ENCODE results near the gene NOC4L.

The NOC4L gene

DNA sequence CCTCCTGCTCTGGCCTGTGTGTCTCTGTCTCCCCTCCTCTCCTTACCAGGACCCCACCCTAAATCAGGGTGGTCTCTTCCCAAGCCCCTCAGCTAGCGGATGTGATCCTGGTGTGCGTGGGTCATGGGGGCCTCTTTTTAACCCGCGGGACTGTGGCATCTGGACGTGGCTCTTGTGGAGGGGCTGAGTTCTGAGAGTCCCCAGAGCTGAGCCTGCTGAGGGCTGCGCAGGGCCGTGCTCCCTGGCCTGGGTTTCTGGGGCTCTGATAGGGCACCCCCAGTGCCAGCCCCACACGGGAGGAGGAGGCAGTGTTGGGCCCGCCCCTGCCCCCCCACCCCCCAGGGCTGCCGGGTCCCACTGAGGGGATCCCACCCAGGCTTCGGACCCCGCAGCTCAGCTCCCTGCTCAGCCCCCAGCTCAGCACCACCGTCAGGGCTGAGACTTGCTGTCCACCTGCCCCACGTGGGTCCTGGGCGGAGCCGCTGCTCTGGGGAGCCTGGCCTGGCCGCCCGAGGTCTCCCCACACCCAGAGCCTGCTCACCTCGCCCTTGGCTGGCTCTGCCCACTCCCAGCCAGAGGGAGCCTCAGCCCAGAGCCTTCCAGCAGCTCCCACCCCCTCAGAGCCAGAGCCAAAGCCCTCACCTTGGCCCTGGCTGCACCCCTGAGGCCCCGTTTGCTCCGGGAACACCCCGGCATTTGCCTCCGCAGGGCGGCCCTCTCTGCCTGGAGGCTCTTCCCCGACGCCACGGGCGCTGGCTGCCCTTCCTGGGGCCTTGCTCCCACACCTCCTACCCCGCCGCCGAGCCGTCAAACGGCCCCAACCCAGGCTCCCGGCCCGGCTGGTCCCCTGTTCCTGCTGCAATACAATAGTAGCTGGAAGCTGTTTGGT, 31.5 kb downstream of the NOC4L start:
- Histone ChIP-seq H3K4me1 (ENCODE audit: control insufficient read depth in 1 of 2, insufficient read depth in 2 of 2, low read length in 2 of 2) (peaks cover 0 to 10% of the 10 kb centered on the region in 2 donors), H3K9ac (ENCODE audit: low read depth in 1 of 2, low read length in 2 of 2) (no peak overlapping the region), H3K4me3 (ENCODE audit: low read depth in 1 of 2, low read length in 2 of 2) (no peak overlapping the region), H3K27ac (ENCODE audit: low read depth, low read length) (no peak overlapping the region), H3K27me3 (ENCODE audit: control insufficient read depth in 1 of 2, insufficient read depth in 2 of 2, low read length in 2 of 2) (peaks cover 6 to 36% of the 10 kb centered on the region in 2 donors), H3K9me3 (ENCODE audit: control insufficient read depth in 1 of 2, low read length in 2 of 2) (no peaks in the 10 kb centered on the region), H3K36me3 (ENCODE audit: control insufficient read depth in 1 of 2, insufficient read depth in 2 of 2, low read length in 2 of 2) (no peaks in the 10 kb centered on the region)

DNA sequence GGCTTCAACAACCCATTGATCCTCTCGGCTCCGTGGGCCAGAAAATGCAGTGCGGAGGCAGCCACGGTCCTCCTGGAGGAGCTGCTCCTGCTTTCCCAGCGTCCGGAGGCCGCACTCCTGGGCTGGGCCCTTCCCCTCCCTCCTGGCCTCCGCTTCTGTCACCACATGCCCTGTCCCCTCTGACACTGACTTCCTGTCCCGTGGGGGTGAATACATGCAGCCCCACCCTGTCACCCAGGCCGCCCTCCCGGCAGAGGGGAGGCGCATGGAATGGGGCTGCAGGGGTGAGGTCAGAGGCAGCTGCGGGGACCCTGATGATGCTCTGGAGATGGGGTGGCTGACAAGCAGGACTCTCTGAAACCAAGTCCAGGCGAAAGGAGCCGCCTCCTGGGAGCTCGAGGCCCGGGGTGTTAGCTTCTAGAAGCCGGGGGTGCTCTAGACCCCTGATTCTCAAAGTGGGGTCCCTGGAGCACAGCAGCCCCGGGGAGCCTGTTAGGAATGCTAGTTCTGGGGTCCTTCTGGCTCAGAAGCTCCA, 32.2 kb downstream of the NOC4L start:
- no peak overlapping the region for H3K27ac ChIP-seq (ENCODE audit: low read depth, low read length)
- no peaks in the 10 kb centered on the region for H3K9me3 ChIP-seq (ENCODE audit: control insufficient read depth in 1 of 2, low read length in 2 of 2)
- peaks cover 6 to 32% of the 10 kb centered on the region in 2 donors for H3K27me3 ChIP-seq (ENCODE audit: control insufficient read depth in 1 of 2, insufficient read depth in 2 of 2, low read length in 2 of 2)
- H3K4me1 ChIP-seq (ENCODE audit: control insufficient read depth in 1 of 2, insufficient read depth in 2 of 2, low read length in 2 of 2) = peaks cover 0 to 10% of the 10 kb centered on the region in 2 donors
- H3K9ac ChIP-seq (ENCODE audit: low read depth in 1 of 2, low read length in 2 of 2) = no peak overlapping the region
- no peaks in the 10 kb centered on the region for H3K36me3 ChIP-seq (ENCODE audit: control insufficient read depth in 1 of 2, insufficient read depth in 2 of 2, low read length in 2 of 2)
- H3K4me3 ChIP-seq (ENCODE audit: low read depth in 1 of 2, low read length in 2 of 2) = no peak overlapping the region

DNA sequence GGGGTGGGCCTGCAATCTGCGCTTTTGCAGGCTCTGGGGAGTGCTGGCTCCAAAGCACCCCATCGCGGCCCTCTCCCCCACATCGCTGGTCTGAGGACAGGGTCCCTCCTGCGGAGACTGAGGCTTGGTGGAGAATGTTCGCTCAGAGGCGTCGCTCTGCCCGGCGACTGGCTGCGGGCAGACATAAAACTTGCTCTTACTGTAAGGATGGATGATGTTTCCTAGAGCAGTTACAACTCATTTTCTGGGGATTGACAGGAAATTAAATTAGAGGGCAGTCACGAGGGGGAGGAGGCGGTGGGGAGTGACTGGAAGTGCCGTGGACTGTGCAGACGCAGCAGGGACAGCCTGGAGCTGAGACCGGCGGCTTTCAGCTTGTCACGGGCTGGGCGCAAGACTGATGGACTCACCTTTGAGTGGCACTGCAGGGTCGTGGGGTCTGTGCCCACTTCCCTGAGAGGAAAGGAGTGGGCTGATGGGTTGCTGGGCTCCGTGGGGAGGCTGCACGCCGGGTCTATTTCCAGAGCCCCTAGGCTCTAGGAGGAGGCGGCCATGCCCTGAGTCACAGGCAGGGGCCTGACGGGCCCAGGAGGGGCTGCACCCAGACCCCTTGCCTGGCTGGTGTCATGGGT, 32.8 kb downstream of the NOC4L start:
- Histone ChIP-seq H3K27ac (ENCODE audit: low read depth, low read length) (no peak overlapping the region), H3K9ac (ENCODE audit: low read depth in 1 of 2, low read length in 2 of 2) (no peak overlapping the region), H3K9me3 (ENCODE audit: control insufficient read depth in 1 of 2, low read length in 2 of 2) (no peaks in the 10 kb centered on the region), H3K27me3 (ENCODE audit: control insufficient read depth in 1 of 2, insufficient read depth in 2 of 2, low read length in 2 of 2) (peaks cover 6 to 26% of the 10 kb centered on the region in 2 donors), H3K4me1 (ENCODE audit: control insufficient read depth in 1 of 2, insufficient read depth in 2 of 2, low read length in 2 of 2) (peaks cover 0 to 10% of the 10 kb centered on the region in 2 donors), H3K36me3 (ENCODE audit: control insufficient read depth in 1 of 2, insufficient read depth in 2 of 2, low read length in 2 of 2) (no peaks in the 10 kb centered on the region), H3K4me3 (ENCODE audit: low read depth in 1 of 2, low read length in 2 of 2) (no peak overlapping the region)

DNA sequence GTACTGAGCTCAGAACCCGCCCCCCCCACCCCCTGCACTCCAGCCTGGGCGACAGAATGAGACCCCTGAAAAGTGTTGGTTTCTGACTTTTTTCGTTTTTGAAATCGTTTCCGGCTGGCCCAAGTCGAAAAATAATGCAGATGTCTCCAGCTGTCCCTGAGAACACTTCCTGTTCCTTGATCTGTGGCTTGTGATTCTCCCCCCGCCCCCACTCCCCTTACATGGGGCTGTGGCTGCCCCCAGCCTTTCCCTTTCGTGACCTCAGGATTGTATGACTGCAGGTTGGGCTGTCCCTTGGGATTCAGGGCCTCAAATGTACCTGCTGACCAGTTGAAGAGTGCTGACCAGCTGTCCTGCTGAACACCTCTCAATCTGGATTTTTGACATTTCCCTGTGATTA, 34.1 kb downstream of the NOC4L start:
- H3K9ac ChIP-seq (ENCODE audit: low read depth in 1 of 2, low read length in 2 of 2) = no peak overlapping the region
- no peaks in the 10 kb centered on the region for H3K36me3 ChIP-seq (ENCODE audit: control insufficient read depth in 1 of 2, insufficient read depth in 2 of 2, low read length in 2 of 2)
- H3K4me3 ChIP-seq (ENCODE audit: low read depth in 1 of 2, low read length in 2 of 2) = no peak overlapping the region
- H3K9me3 ChIP-seq (ENCODE audit: control insufficient read depth in 1 of 2, low read length in 2 of 2) = no peaks in the 10 kb centered on the region
- H3K27me3 ChIP-seq (ENCODE audit: control insufficient read depth in 1 of 2, insufficient read depth in 2 of 2, low read length in 2 of 2) = peaks cover 6 to 22% of the 10 kb centered on the region in 2 donors
- peaks cover 0 to 10% of the 10 kb centered on the region in 2 donors for H3K4me1 ChIP-seq (ENCODE audit: control insufficient read depth in 1 of 2, insufficient read depth in 2 of 2, low read length in 2 of 2)
- no peak overlapping the region for H3K27ac ChIP-seq (ENCODE audit: low read depth, low read length)

DNA sequence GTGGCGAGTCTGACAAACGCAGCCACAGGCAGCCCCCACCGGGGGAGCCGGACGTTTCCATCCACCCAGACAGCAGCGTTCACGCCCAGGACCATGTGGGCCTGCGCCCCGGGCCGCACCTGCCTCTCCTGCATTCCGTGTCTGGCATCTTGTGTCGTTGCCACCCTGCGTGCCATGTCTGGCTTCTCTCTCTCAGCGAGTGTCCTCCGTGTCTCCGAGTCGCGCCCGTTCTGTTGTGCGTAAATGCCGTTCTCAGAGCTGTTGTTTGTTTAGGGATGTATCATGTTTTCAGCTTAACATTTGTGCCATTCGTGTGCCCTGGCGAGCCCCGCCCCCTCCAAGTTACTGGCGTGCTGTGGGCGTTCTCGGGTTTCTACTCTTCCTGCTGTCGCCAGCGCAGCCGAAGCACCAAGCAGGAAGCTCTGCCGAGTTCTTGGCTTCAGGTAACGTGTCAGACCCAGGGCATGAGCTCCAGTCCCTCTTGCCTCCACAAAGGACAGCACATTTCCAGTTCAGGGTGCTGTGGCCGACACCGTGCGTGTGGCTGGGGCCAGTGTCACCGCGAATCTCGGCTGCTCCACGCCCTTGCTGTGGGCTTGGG, 34.6 kb downstream of the NOC4L start:
- Histone ChIP-seq H3K4me3 (ENCODE audit: low read depth in 1 of 2, low read length in 2 of 2) (no peak overlapping the region), H3K27ac (ENCODE audit: low read depth, low read length) (no peak overlapping the region), H3K36me3 (ENCODE audit: control insufficient read depth in 1 of 2, insufficient read depth in 2 of 2, low read length in 2 of 2) (no peaks in the 10 kb centered on the region), H3K9me3 (ENCODE audit: control insufficient read depth in 1 of 2, low read length in 2 of 2) (no peaks in the 10 kb centered on the region), H3K9ac (ENCODE audit: low read depth in 1 of 2, low read length in 2 of 2) (no peak overlapping the region), H3K4me1 (ENCODE audit: control insufficient read depth in 1 of 2, insufficient read depth in 2 of 2, low read length in 2 of 2) (peaks cover 0 to 10% of the 10 kb centered on the region in 2 donors), H3K27me3 (ENCODE audit: control insufficient read depth in 1 of 2, insufficient read depth in 2 of 2, low read length in 2 of 2) (peaks cover 6 to 22% of the 10 kb centered on the region in 2 donors)

DNA sequence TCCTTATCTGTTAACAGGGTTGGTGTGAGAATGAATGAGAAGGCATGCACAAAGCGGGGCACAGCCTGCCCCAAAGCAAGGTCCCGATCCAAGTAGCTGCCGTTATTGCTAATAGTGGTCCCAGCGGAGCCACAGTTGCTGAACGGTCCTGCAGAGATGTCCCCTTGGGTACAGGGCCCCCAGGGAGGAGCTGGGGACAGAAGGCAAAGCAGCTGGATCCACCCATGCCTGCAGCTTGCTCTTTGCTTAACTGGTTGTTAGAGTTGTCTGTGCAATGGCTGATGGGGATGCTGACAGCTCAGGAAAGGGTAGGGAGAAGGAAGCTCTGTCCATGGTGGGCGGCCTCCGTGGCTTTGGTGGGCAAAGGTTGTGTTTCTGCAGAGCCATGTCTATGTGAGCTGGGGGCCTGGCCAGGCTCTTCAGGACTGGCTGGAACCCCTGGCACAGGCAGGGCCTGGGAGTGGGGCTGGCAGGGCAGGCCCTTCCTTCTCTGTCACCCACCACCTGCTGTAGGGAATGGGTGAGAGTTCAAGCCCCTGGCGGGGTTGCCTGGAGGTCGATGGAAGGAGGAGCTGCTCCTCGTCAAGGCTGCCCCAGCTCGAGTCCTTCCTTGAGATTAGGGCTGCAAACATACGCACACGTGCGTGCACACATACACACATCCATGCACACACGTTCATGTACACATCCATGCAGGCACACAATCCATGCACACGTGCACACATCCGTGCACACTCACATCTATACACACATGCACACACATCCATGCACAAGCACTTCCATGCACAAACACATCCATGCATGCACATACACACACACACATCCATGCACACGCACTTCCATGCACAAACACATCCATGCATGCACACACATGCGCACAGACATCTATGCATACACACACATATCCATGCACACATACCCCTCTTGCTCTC, 35.4 kb downstream of the NOC4L start:
- H3K4me1 ChIP-seq (ENCODE audit: control insufficient read depth in 1 of 2, insufficient read depth in 2 of 2, low read length in 2 of 2) = peaks cover 0 to 7% of the 10 kb centered on the region in 2 donors
- H3K27ac ChIP-seq (ENCODE audit: low read depth, low read length) = no peak overlapping the region
- no peaks in the 10 kb centered on the region for H3K36me3 ChIP-seq (ENCODE audit: control insufficient read depth in 1 of 2, insufficient read depth in 2 of 2, low read length in 2 of 2)
- no peaks in the 10 kb centered on the region for H3K9me3 ChIP-seq (ENCODE audit: control insufficient read depth in 1 of 2, low read length in 2 of 2)
- H3K27me3 ChIP-seq (ENCODE audit: control insufficient read depth in 1 of 2, insufficient read depth in 2 of 2, low read length in 2 of 2) = peaks cover 6 to 22% of the 10 kb centered on the region in 2 donors
- no peak overlapping the region for H3K4me3 ChIP-seq (ENCODE audit: low read depth in 1 of 2, low read length in 2 of 2)
- H3K9ac ChIP-seq (ENCODE audit: low read depth in 1 of 2, low read length in 2 of 2) = no peak overlapping the region

DNA sequence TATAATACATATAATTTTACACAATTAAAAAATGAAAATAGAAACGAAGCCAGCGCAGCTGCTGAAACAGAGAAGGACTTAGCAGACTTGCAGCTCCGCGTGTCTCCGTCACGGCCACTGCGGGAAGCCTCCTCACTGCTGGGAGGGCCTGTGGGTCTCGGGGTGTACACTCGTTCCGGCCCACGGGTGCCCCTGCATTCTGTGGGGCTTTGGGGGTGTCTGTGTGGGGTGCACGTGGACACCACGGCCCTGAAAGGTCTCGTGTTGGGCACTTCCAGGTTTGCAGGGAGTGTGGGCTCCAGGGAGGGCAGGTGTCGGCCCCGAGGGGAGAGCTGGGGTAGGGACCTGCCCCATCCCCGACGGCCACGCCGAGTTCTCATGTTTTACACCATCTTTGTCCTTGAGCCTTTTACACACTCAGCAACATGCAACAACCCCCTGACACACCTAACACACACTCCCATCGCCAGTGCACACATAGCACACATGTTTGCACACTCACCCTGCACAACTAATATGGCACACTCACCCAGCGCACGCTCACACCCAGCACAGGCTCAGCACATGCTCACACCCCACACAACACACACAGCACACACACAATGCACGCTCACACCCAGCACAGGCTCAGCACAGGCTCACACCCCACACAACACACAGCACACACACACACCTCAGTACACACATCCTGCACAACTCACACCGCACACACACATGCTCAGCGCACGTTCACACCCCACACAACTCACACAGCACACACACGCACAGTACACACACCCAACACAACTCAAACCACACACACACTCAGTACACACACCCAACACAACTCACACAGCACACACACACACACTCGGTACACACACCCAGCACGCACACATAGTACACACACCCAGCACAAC, 36.6 kb downstream of the NOC4L start:
- Histone ChIP-seq H3K4me3 (ENCODE audit: low read depth in 1 of 2, low read length in 2 of 2) (no peak overlapping the region), H3K36me3 (ENCODE audit: control insufficient read depth in 1 of 2, insufficient read depth in 2 of 2, low read length in 2 of 2) (no peaks in the 10 kb centered on the region), H3K27ac (ENCODE audit: low read depth, low read length) (no peak overlapping the region), H3K9me3 (ENCODE audit: control insufficient read depth in 1 of 2, low read length in 2 of 2) (no peaks in the 10 kb centered on the region), H3K9ac (ENCODE audit: low read depth in 1 of 2, low read length in 2 of 2) (no peak overlapping the region), H3K4me1 (ENCODE audit: control insufficient read depth in 1 of 2, insufficient read depth in 2 of 2, low read length in 2 of 2) (peaks cover 0 to 4% of the 10 kb centered on the region in 2 donors), H3K27me3 (ENCODE audit: control insufficient read depth in 1 of 2, insufficient read depth in 2 of 2, low read length in 2 of 2) (peaks cover 6 to 19% of the 10 kb centered on the region in 2 donors)

DNA sequence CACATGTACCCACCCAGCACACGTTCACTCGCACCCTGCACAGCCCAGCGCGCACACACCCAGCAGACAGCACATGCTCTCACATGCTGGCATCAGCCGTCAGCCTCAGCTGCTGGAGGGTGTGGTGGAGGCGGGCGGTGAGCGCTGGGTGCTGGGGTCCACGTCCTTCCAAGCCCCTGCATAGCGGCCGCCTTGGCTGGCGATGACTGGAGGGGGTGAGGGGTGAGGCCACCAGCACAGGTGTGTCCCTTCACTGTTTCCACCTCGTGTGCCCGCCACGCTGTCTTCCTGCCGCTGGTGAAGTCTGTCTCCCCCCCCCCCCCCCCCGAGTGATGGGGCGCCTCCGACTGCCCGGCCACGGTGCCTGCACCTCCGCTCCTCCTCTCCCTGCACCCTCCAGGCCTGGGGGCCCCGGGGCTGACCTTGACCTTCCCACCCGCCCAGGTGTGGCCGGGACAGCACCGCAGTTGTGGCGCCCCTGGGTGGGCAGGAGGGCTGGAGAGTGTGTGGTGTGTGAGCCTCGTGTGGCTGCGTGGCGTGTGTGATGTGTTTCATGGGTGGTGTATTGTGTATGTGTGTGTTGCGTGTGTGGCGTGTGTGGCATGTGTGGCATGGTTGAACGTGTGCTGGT, 37.4 kb downstream of the NOC4L start:
- no peak overlapping the region for H3K9ac ChIP-seq (ENCODE audit: low read depth in 1 of 2, low read length in 2 of 2)
- no peak overlapping the region for H3K27ac ChIP-seq (ENCODE audit: low read depth, low read length)
- H3K4me3 ChIP-seq (ENCODE audit: low read depth in 1 of 2, low read length in 2 of 2) = no peak overlapping the region
- H3K27me3 ChIP-seq (ENCODE audit: control insufficient read depth in 1 of 2, insufficient read depth in 2 of 2, low read length in 2 of 2) = peaks cover 0 to 13% of the 10 kb centered on the region in 2 donors
- no peaks in the 10 kb centered on the region for H3K9me3 ChIP-seq (ENCODE audit: control insufficient read depth in 1 of 2, low read length in 2 of 2)
- H3K36me3 ChIP-seq (ENCODE audit: control insufficient read depth in 1 of 2, insufficient read depth in 2 of 2, low read length in 2 of 2) = no peaks in the 10 kb centered on the region
- peaks cover 0 to 4% of the 10 kb centered on the region in 2 donors for H3K4me1 ChIP-seq (ENCODE audit: control insufficient read depth in 1 of 2, insufficient read depth in 2 of 2, low read length in 2 of 2)

All from duodenal mucosa (tissue), 2 donors.